SKM-1 treated with dmso at 0.1 percent for 144 hours (cell line): Measurements from ENCODE around the gene DNAH7.

Experiments
- DNase-seq: peaks from one replicate; lab custom pipeline; 2025; ENCODE audit not compliant: unreplicated experiment; lab: John Stamatoyannopoulos, UW

DNAH7 gene

GRCh38 chr2:195871326-195871725 lies 197.3 kb downstream of the DNAH7 start:
- DNase-seq, result no peak

GRCh38 chr2:195864316-195864715 lies 204.3 kb downstream of the DNAH7 start:
- DNase-seq, result no peak

- peak; percentile 66 for DNase-seq
Observed at GRCh38 chr2:195863564-195863963, 205.1 kb downstream of the DNAH7 start.

- DNase-seq, result no peak
Observed at GRCh38 chr2:195863121-195863520, 205.5 kb downstream of the DNAH7 start.

GRCh38 chr2:195861821-195862220 lies 206.8 kb downstream of the DNAH7 start:
- no peak for DNase-seq

GRCh38 chr2:195859513-195859912 lies 209.1 kb downstream of the DNAH7 start:
- no peak for DNase-seq

- DNase-seq, result no peak
Observed at GRCh38 chr2:195857132-195857531, 211.5 kb downstream of the DNAH7 start.

GRCh38 chr2:195850764-195851163 lies 217.9 kb downstream of the DNAH7 start:
- no peak for DNase-seq

GRCh38 chr2:195848119-195848899 lies 220.3 kb downstream of the DNAH7 start:
- DNase-seq, result no peak

- DNase-seq, result no peak
Observed at GRCh38 chr2:195842932-195843331, 225.7 kb downstream of the DNAH7 start.

- DNase-seq, result peak; percentile 33
Observed at GRCh38 chr2:195838002-195838401, 230.6 kb downstream of the DNAH7 start.

GRCh38 chr2:195836002-195836401 lies 232.6 kb downstream of the DNAH7 start:
- DNase-seq, result no peak

GRCh38 chr2:195834836-195835235 lies 233.8 kb downstream of the DNAH7 start:
- no peak for DNase-seq

- DNase-seq, result no peak
Observed at GRCh38 chr2:195830968-195831950, 237.4 kb downstream of the DNAH7 start.

- DNase-seq, result no peak
Observed at GRCh38 chr2:195824478-195824877, 244.2 kb downstream of the DNAH7 start.

GRCh38 chr2:195823206-195823605 lies 245.4 kb downstream of the DNAH7 start:
- DNase-seq, result no peak

GRCh38 chr2:195821566-195821932 lies 247.1 kb downstream of the DNAH7 start:
- DNase-seq, result no peak

- DNase-seq, result no peak
Observed at GRCh38 chr2:195820867-195821565, 247.6 kb downstream of the DNAH7 start.

- DNase-seq, result no peak
Observed at GRCh38 chr2:195820373-195820772, 248.3 kb downstream of the DNAH7 start.

- DNase-seq, result no peak
Observed at GRCh38 chr2:195819276-195819675, 249.4 kb downstream of the DNAH7 start.

- no peak for DNase-seq
Observed at GRCh38 chr2:195818526-195818925, 250.1 kb downstream of the DNAH7 start.
